Activated CD4-positive, alpha-beta T cell treated with anti-CD3 and anti-CD28 coated beads, Interleukin-2, amount 10 ng/mL, durations not matched to agents 24 days and 14 days (primary cell): ENCODE data around the gene TTL. TPM values are rescaled to one million over a fixed set of nuclear protein-coding genes. Genes with fewer than 3 reads are reported as not detected.

Experiments
- DNase-seq: peaks from one replicate; pipeline ENCODE4 v3.0.0; 2022
- H3K27ac Mint-ChIP-seq: one replicate; pipeline ENCODE4 v1.8.0; 2022; ENCODE audit warnings: mild to moderate bottlenecking, mixed read lengths
- H3K27me3 Mint-ChIP-seq: one replicate; pipeline ENCODE4 v1.8.0; 2022; ENCODE audit warnings: mixed read lengths
- H3K36me3 Mint-ChIP-seq: one replicate; pipeline ENCODE4 v1.8.0; 2022; ENCODE audit warnings: low read depth, mild to moderate bottlenecking, mixed read lengths
- H3K4me1 Mint-ChIP-seq: one replicate; pipeline ENCODE4 v1.8.0; 2021; ENCODE audit warnings: mixed read lengths
- H3K4me3 Mint-ChIP-seq: one replicate; pipeline ENCODE4 v1.8.0; 2022; ENCODE audit warnings: mild to moderate bottlenecking, moderate library complexity, mixed read lengths
- H3K9me3 Mint-ChIP-seq: one replicate; pipeline ENCODE4 v1.8.0; 2021; ENCODE audit warnings: mixed read lengths
- intact Hi-C: fragments of 100-400 bp; cut with micrococcal nuclease; formaldehyde crosslinking; loops from one replicate; pipeline ENCODE4 v1.15.1; 2023
- total RNA-seq: library from RNA; stranded (reverse); gene quantifications from 2 replicates; pipeline ENCODE4 v1.2.3, GENCODE V29; 2022

TTL gene
- total RNA-seq, 1 donor from 2014 or later = 44.6 TPM

DNA sequence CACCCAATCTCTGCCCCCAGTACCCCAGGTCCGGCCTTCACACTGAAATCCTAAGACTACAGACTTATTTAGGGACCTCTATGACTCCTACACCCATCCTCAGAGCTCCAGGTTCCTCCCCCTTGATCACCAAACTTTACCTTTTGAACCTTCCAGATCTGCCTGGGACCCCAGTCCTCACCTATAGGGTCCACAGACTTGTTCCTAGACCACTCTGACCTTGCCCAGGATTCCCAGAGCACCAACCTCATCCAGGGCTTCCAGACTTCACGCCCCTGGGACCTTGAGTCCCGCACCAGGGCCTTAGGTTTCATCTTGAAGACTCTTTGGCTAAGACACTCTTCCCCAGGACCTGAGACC lies 102.9 kb downstream of the TTL start:
- peaks cover 17% of the 10 kb centered on the region for H3K36me3 Mint-ChIP-seq
- H3K27ac Mint-ChIP-seq = peak overlapping the region; percentile 99
- intact Hi-C loops = loop anchor here (1.0 to 10.0 kb wide), 7 partner anchors 41 to 400 kb away; partner anchors contain the start of genes POLR1B, SLC20A1 and ZC3H8
- no peaks in the 10 kb centered on the region for H3K9me3 Mint-ChIP-seq
- H3K27me3 Mint-ChIP-seq = no peaks in the 10 kb centered on the region
- H3K4me3 Mint-ChIP-seq = peak overlapping the region; percentile 93
- H3K4me1 Mint-ChIP-seq = peaks cover 31% of the 10 kb centered on the region
- no peak for DNase-seq

DNA sequence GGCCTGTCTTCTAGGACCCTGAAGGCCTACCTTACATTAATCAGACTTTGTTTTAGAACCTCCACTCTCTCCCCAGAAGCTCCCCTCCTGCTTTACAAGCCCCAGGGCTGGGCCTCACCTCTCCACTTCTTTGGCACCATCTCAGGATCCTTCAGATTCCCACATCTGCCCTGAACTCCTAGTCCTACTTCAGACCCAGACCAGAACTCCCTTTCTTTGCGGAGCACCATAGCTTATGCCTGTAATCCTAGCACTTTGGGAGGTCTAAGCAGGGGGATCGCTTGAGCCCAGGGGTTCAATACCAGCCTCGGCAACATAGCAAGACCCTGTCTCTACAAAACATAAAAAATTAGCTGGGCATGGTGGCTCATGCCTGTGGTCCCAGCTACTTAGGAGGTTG lies 103.4 kb downstream of the TTL start:
- Mint-ChIP-seq H3K4me1 (peaks cover 31% of the 10 kb centered on the region), H3K27me3 (no peaks in the 10 kb centered on the region), H3K36me3 (peaks cover 17% of the 10 kb centered on the region), H3K4me3 (peak overlapping the region; percentile 93), H3K27ac (peak overlapping the region; percentile 99), H3K9me3 (no peaks in the 10 kb centered on the region)
- intact Hi-C loops = loop anchor here (2.0 to 10.0 kb wide), 3 partner anchors 107 to 401 kb away; partner anchors contain the start of gene ZC3H8
- DNase-seq = no peak

GRCh38 chr2:112585873-112586464 lies 104.0 kb downstream of the TTL start:
- H3K4me3 Mint-ChIP-seq = peak overlapping the region; percentile 63

DNA sequence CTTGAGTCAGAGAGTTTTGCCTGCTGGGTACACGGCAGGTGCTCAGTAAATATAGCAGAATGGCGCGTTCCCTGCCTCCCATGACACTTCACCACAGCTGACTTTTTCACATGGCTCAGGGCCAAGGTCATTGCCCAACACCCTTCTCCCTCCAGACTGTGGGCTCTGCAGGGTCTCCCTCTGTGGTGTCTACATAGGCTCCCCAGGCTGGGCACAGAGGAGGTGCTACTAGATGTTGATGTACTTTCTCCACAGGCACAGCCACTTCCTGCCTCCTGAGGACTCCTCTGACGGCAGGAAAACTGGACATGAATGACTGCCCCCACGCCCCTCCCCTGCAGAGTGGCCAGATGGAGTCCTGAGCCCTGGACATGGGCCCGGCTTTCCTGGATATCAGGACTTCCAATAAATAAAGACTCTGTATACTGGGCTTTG lies 106.7 kb downstream of the TTL start:
- intact Hi-C loops = loop anchor here (10.0 kb wide), 1 partner anchor 404 kb away; no protein-coding TSS in a partner anchor
- H3K4me1 Mint-ChIP-seq = peaks cover 17% of the 10 kb centered on the region
- H3K27ac Mint-ChIP-seq = no peak overlapping the region
- H3K27me3 Mint-ChIP-seq = no peaks in the 10 kb centered on the region
- no peak overlapping the region for H3K4me3 Mint-ChIP-seq
- peaks cover 22% of the 10 kb centered on the region for H3K36me3 Mint-ChIP-seq
- no peak for DNase-seq
- H3K9me3 Mint-ChIP-seq = no peaks in the 10 kb centered on the region

More at GRCh38 chr2:112585873-112586464, 104.0 kb downstream of the TTL start:
- DNase-seq = no peak
- Mint-ChIP-seq H3K9me3 (no peaks in the 10 kb centered on the region), H3K4me1 (peaks cover 31% of the 10 kb centered on the region), H3K36me3 (peaks cover 17% of the 10 kb centered on the region), H3K27ac (peak overlapping the region; percentile 99), H3K27me3 (no peaks in the 10 kb centered on the region)
- intact Hi-C loops = loop anchor here (2.0 to 10.0 kb wide), 3 partner anchors 107 to 401 kb away; partner anchors contain the start of gene ZC3H8

Other genes with a start within 250 kb of the TTL start
- 34.5 and 41.4 TPM in 2 replicates for gene ZC3H8, start 227.1 kb upstream of the TTL start, total RNA-seq
- gene ZC3H6, start 206.6 kb upstream of the TTL start, total RNA-seq = 4.9 and 6.2 TPM in 2 replicates
- 13.9 and 15.6 TPM in 2 replicates for gene RGPD8, start 48.5 kb upstream of the TTL start, total RNA-seq
- gene POLR1B, start 60.3 kb downstream of the TTL start, total RNA-seq = 71.9 and 84.5 TPM in 2 replicates
- 36.4 and 37.6 TPM in 2 replicates for gene CHCHD5, start 102.5 kb downstream of the TTL start, total RNA-seq
- gene SLC20A1, start 163.8 kb downstream of the TTL start, total RNA-seq = 180 and 182 TPM in 2 replicates
- gene NT5DC4, start 238.9 kb downstream of the TTL start, total RNA-seq = 0.24 TPM in 1 of 2 replicates, not detected in the other